CD1c-positive myeloid dendritic cell (primary cell): ENCODE measurements around the gene ADGRL1.

Experiments
- DNase-seq: peaks from one replicate; pipeline ENCODE4 v3.0.0-alpha.2; 2016; ENCODE audit errors: extremely low spot score

The ADGRL1 gene

GRCh38 chr19:14112809-14113385 is 93.1 kb downstream of the ADGRL1 start:
- no peak for DNase-seq

GRCh38 chr19:14112051-14112808 is 93.7 kb downstream of the ADGRL1 start:
- peak; percentile 52 for DNase-seq

- no peak for DNase-seq
Observed at GRCh38 chr19:14111486-14111885, 94.5 kb downstream of the ADGRL1 start.

- DNase-seq = no peak
Observed at GRCh38 chr19:14110650-14111049, 95.3 kb downstream of the ADGRL1 start.

- no peak for DNase-seq
Observed at GRCh38 chr19:14107581-14108461, 98.1 kb downstream of the ADGRL1 start.

- DNase-seq = no peak
Observed at GRCh38 chr19:14106840-14107239, 99.1 kb downstream of the ADGRL1 start.

GRCh38 chr19:14105680-14106079 is 100.3 kb downstream of the ADGRL1 start:
- DNase-seq = no peak

GRCh38 chr19:14103310-14103709 is 102.7 kb downstream of the ADGRL1 start:
- DNase-seq = no peak

- DNase-seq = no peak
Observed at GRCh38 chr19:14102756-14103155, 103.2 kb downstream of the ADGRL1 start.

GRCh38 chr19:14102102-14102696 is 103.8 kb downstream of the ADGRL1 start:
- no peak for DNase-seq

- DNase-seq = no peak
Observed at GRCh38 chr19:14101003-14101545, 104.9 kb downstream of the ADGRL1 start.
